ENCODE measurements around the gene FERMT3. TPM values are rescaled to one million over a fixed set of nuclear protein-coding genes. Genes with fewer than 3 reads are reported as not detected.

Gene FERMT3
- polyA plus RNA-seq, 3 donors, result 289 to 421 (median 310) TPM

DNA sequence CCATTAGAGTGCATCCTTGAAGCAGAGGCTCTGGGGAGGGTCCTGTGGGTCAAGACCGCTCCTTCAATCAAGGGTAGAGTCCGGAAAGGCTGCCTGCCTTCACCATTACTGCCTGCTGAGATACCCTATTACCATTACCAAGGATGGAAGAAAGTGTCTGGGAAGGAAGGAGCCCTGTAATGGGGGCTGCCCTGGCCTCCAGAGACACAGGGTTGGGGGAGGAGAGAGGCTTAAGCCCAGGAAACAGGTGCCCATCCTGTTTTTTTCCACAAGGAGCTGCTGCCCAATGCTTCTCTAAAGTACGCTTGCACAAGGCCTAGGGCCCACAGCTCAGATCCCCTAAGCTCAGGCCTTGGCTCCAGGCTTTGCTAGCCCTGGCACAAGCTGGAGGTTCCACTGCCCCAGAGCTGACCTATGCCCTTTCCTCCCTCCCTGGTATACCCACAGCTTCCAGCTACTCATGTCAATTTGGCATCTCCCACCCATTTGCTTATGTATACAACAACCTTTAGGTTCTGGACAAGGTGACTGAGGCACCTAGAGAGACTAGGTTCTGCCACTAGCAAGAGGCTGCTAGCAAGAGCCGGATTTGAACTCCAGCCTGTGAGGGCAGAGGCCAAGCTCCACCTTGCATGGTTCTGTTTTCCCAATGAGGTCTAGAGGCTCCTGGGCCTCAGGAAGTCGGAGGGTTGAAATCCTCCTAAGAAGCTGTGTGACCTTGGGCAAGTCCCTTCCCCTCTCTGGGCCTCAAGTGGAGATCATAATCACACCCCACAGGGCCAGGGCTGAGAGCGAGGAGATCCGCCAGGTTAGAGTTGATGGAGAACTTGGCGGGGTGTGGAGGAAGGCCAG lies 43.3 kb downstream of the FERMT3 start:
- Histone ChIP-seq H3K9ac (ENCODE audit: insufficient read depth, low read length, poor library complexity, severe bottlenecking) (no peak overlapping the region), H2AFZ (ENCODE audit: insufficient read depth, low read depth, low read length, poor library complexity, severe bottlenecking) (no peak overlapping the region), H3K4me1 (ENCODE audit: control insufficient read depth in 1 of 2, insufficient read depth in 2 of 2, low read length in 2 of 2) (peaks cover 52 to 69% of the 10 kb centered on the region in 2 donors), H3K36me3 (replicated peaks in 1 of 2; ENCODE audit: control insufficient read depth in 1 of 2, insufficient read depth in 2 of 2, low read length in 2 of 2) (peaks cover 2 to 7% of the 10 kb centered on the region in 2 donors), H3K79me2 (ENCODE audit: insufficient read depth, low read length) (peaks cover 33% of the 10 kb centered on the region), H3K9me3 (replicated peaks in 1 of 2; ENCODE audit: control insufficient read depth in 1 of 2, insufficient read depth in 1 of 2, low read length in 2 of 2) (no peaks in the 10 kb centered on the region), H3K27me3 (ENCODE audit: control insufficient read depth in 2 of 2, insufficient read depth in 2 of 2, low read length in 2 of 2) (no peaks in the 10 kb centered on the region), H3K4me2 (replicated peaks; ENCODE audit: extremely low read depth, low read length, poor library complexity, severe bottlenecking) (no peak overlapping the region), H4K20me1 (ENCODE audit: insufficient read depth, low read length) (peaks cover 28% of the 10 kb centered on the region), H3K27ac (ENCODE audit: low read depth in 1 of 2, low read length in 2 of 2) (no peak overlapping the region), H3K4me3 (replicated peaks in 1 of 3; ENCODE audit: low read depth in 2 of 3, low read length in 3 of 3) (no peak overlapping the region)
- DNase-seq, result no peak
- peaks cover 3 to 10% (median 7%) of the 10 kb centered on the region in 3 donors for H3K27me3 Mint-ChIP-seq (ENCODE audit: low read depth in 3 of 3)
- peak overlapping the region in 1 of 2 donors; percentile 15 for H3K4me3 Mint-ChIP-seq
- peaks cover 3 to 8% of the 10 kb centered on the region in 2 donors for H3K36me3 Mint-ChIP-seq
- no peaks in the 10 kb centered on the region for H3K9me3 Mint-ChIP-seq
- 82% methylated on average over 3 of the region's 8 CpGs for WGBS (ENCODE audit: insufficient coverage)
- intact Hi-C loops (cut with micrococcal nuclease), result loop anchor here in 1 of 2 donors (2.0 to 5.0 kb wide), 2 partner anchors 38 to 51 kb away; partner anchors contain the start of genes CATSPERZ and GPR137
- H3K4me1 Mint-ChIP-seq, result peaks cover 52% of the 10 kb centered on the region
- H3K27ac Mint-ChIP-seq, result no peak overlapping the region
- TF ChIP-seq, protein P1, sequence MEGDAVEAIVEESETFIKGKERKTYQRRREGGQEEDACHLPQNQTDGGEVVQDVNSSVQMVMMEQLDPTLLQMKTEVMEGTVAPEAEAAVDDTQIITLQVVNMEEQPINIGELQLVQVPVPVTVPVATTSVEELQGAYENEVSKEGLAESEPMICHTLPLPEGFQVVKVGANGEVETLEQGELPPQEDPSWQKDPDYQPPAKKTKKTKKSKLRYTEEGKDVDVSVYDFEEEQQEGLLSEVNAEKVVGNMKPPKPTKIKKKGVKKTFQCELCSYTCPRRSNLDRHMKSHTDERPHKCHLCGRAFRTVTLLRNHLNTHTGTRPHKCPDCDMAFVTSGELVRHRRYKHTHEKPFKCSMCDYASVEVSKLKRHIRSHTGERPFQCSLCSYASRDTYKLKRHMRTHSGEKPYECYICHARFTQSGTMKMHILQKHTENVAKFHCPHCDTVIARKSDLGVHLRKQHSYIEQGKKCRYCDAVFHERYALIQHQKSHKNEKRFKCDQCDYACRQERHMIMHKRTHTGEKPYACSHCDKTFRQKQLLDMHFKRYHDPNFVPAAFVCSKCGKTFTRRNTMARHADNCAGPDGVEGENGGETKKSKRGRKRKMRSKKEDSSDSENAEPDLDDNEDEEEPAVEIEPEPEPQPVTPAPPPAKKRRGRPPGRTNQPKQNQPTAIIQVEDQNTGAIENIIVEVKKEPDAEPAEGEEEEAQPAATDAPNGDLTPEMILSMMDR (IDR thresholded peaks at IDR 0.05), result no peak

DNA sequence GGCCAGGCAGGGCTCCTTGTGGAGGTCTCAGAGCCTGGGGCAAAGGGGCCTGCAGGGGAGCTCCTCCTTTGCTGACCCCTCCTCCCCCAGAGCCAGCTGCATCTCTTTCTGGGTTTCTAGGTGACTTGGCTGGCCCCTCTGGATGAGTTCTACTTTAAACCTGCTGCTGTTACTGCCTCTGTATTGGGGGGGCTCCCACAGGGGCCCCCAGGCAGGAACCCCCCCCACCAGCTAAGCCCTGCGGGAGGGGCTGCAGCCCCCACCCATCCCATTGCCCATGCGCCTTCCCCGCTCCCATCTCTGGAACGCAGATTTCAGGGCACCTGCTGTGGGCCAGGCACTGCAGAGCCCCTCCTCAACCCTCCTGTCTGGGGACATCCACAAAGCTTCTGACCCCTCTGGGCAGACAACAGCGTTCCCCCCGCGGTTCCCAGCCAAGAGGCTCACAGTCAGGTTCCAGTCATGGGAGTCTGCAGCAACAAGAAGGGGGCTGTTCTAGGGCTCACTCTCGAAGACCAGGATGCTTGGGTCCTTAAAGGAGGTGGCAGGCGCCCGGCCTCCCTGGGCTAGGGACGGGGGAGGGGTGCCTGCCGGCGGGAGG lies 44.0 kb downstream of the FERMT3 start:
- peak overlapping the region; percentile 79 for H2AFZ ChIP-seq (ENCODE audit: insufficient read depth, low read depth, low read length, poor library complexity, severe bottlenecking)

More for the DNA sequence above, 44.0 kb downstream of the FERMT3 start:
- H3K36me3 Mint-ChIP-seq, result peaks cover 10 to 15% of the 10 kb centered on the region in 2 donors
- intact Hi-C loops (cut with micrococcal nuclease), result loop anchor here in 1 of 2 donors (2.0 to 5.0 kb wide), 2 partner anchors 37 to 50 kb away; partner anchors contain the start of genes CATSPERZ and GPR137
- peak overlapping the region in 1 of 7 donors; percentile 66 for H3K27ac Mint-ChIP-seq
- peak overlapping the region; percentile 81 to 90 for H3K4me3 Mint-ChIP-seq
- H3K4me3 ChIP-seq (replicated peaks in 1 of 3; ENCODE audit: low read depth in 2 of 3, low read length in 3 of 3), result peak overlapping the region in 2 of 3 experiments; percentile 38 to 87
- H3K79me2 ChIP-seq (ENCODE audit: insufficient read depth, low read length), result peaks cover 26% of the 10 kb centered on the region
- peaks cover 45% of the 10 kb centered on the region for H3K4me1 Mint-ChIP-seq
- WGBS (ENCODE audit: insufficient coverage), result 26% methylated on average over 12 of the region's 13 CpGs
- peaks cover 28% of the 10 kb centered on the region for H4K20me1 ChIP-seq (ENCODE audit: insufficient read depth, low read length)
- peak overlapping the region; percentile 69 for H3K9ac ChIP-seq (ENCODE audit: insufficient read depth, low read length, poor library complexity, severe bottlenecking)
- no peaks in the 10 kb centered on the region for H3K9me3 ChIP-seq (replicated peaks in 1 of 2; ENCODE audit: control insufficient read depth in 1 of 2, insufficient read depth in 1 of 2, low read length in 2 of 2)
- peaks cover 9 to 14% of the 10 kb centered on the region in 2 donors for H3K36me3 ChIP-seq (replicated peaks in 1 of 2; ENCODE audit: control insufficient read depth in 1 of 2, insufficient read depth in 2 of 2, low read length in 2 of 2)
- TF ChIP-seq, protein P1 (IDR thresholded peaks at IDR 0.05), result no peak
- no peaks in the 10 kb centered on the region for H3K9me3 Mint-ChIP-seq
- no peak for DNase-seq
- H3K27ac ChIP-seq (ENCODE audit: low read depth in 1 of 2, low read length in 2 of 2), result no peak overlapping the region
- H3K27me3 Mint-ChIP-seq (ENCODE audit: low read depth in 3 of 3), result peaks cover 3 to 10% (median 8%) of the 10 kb centered on the region in 3 donors
- H3K4me1 ChIP-seq (ENCODE audit: control insufficient read depth in 1 of 2, insufficient read depth in 2 of 2, low read length in 2 of 2), result peaks cover 44 to 62% of the 10 kb centered on the region in 2 donors
- peak overlapping the region; percentile 98 for H3K4me2 ChIP-seq (replicated peaks; ENCODE audit: extremely low read depth, low read length, poor library complexity, severe bottlenecking)
- no peaks in the 10 kb centered on the region for H3K27me3 ChIP-seq (ENCODE audit: control insufficient read depth in 2 of 2, insufficient read depth in 2 of 2, low read length in 2 of 2)

All from CD14-positive monocyte (primary cell).